ENCODE measurements around the gene COPS6.
A peak's percentile ranks its signal among the peaks of the same experiment; 100 is the strongest.

COPS6 gene

DNA sequence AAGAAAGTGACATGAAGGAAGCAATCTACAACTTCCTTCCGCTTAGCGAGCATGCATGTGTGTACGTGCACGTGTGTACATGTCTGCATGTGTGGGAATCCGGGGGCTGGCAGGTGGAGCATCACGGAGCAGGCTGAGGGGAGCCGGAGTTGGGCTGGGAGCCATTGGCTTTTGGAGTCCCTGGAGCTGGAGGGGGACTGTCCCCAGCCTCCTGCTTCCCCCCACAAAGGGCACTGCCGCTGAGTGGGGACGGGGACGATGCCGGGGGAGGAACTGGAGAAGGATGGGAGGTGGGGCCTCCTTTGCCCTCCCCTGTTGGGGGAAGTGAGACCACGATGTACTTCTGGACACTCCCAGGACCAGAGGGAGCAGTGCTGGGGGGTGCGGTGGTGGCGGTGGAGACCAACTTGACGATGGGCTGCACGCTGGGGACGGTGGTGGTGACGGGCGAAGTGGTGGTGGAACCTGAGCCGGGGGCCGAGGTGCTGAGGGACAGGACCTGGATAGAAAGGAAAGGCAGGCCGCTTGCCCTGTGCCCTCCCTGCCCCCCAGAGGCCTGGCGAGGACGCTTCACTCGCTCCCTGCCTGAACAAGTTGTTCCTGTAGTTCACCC, 18.5 kb downstream of the COPS6 start:
- Histone ChIP-seq H3K27ac (ENCODE audit: low read depth, low read length) (no peak overlapping the region), H3K4me1 (ENCODE audit: control insufficient read depth, low read length) (peaks cover 20% of the 10 kb centered on the region), H3K9me2 (replicated peaks; ENCODE audit: control insufficient read depth, low read length) (no peaks in the 10 kb centered on the region), H3K4me3 (ENCODE audit: low read length) (no peak overlapping the region), H4K20me1 (ENCODE audit: control insufficient read depth, insufficient read depth, low read depth, low read length) (no peaks in the 10 kb centered on the region), H3K9me3 (ENCODE audit: control insufficient read depth, insufficient read depth, low read length) (no peaks in the 10 kb centered on the region), H3K36me3 (ENCODE audit: control insufficient read depth, low read length) (peaks cover 79% of the 10 kb centered on the region), H3K79me2 (ENCODE audit: control insufficient read depth, low read length) (peaks cover 11% of the 10 kb centered on the region), H3K27me3 (ENCODE audit: control insufficient read depth, low read length) (no peaks in the 10 kb centered on the region), H3K4me2 (ENCODE audit: low read length) (no peak overlapping the region), H3F3A (ENCODE audit: control insufficient read depth, insufficient read depth) (no peaks in the 10 kb centered on the region)
- TF ChIP-seq, protein P1, sequence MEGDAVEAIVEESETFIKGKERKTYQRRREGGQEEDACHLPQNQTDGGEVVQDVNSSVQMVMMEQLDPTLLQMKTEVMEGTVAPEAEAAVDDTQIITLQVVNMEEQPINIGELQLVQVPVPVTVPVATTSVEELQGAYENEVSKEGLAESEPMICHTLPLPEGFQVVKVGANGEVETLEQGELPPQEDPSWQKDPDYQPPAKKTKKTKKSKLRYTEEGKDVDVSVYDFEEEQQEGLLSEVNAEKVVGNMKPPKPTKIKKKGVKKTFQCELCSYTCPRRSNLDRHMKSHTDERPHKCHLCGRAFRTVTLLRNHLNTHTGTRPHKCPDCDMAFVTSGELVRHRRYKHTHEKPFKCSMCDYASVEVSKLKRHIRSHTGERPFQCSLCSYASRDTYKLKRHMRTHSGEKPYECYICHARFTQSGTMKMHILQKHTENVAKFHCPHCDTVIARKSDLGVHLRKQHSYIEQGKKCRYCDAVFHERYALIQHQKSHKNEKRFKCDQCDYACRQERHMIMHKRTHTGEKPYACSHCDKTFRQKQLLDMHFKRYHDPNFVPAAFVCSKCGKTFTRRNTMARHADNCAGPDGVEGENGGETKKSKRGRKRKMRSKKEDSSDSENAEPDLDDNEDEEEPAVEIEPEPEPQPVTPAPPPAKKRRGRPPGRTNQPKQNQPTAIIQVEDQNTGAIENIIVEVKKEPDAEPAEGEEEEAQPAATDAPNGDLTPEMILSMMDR (IDR thresholded peaks at IDR 0.05; ENCODE audit: low read depth, low read length, poor library complexity, severe bottlenecking), result no peak
- no peak for TF ChIP-seq EZH2phosphoT487 (IDR thresholded peaks at IDR 0.05; ENCODE audit: borderline replicate concordance, low read length)

DNA sequence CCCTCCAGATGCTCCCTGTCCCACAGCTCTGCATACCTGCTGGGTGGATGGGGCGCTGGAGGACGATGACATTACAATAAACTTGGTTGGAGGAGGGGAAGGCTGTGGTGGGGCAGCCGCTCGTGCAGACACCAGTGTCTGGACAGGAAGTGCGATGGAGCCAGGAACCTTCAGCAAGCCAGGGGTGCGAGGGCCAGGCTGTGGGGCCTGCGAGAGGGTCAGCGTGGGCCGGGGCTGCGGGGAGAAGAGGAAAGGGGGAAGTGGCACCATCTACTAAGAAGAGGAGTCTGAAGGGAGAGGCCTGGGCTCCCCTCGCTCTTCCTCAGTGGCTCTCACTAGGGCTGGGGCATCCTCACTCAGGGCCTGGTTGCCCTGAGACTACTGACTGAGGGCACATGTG, 19.1 kb downstream of the COPS6 start:
- H3K36me3 ChIP-seq (ENCODE audit: control insufficient read depth, low read length), result peaks cover 83% of the 10 kb centered on the region
- H3K27ac ChIP-seq (ENCODE audit: low read depth, low read length), result no peak overlapping the region
- H3K9me3 ChIP-seq (ENCODE audit: control insufficient read depth, insufficient read depth, low read length), result no peaks in the 10 kb centered on the region
- no peak overlapping the region for H3K4me2 ChIP-seq (ENCODE audit: low read length)
- H4K20me1 ChIP-seq (ENCODE audit: control insufficient read depth, insufficient read depth, low read depth, low read length), result no peaks in the 10 kb centered on the region
- no peak overlapping the region for H3K4me3 ChIP-seq (ENCODE audit: low read length)
- H3K27me3 ChIP-seq (ENCODE audit: control insufficient read depth, low read length), result no peaks in the 10 kb centered on the region
- H3K9me2 ChIP-seq (replicated peaks; ENCODE audit: control insufficient read depth, low read length), result no peaks in the 10 kb centered on the region
- TF ChIP-seq EZH2phosphoT487 (IDR thresholded peaks at IDR 0.05; ENCODE audit: borderline replicate concordance, low read length), result no peak
- TF ChIP-seq, protein P1 (IDR thresholded peaks at IDR 0.05; ENCODE audit: low read depth, low read length, poor library complexity, severe bottlenecking), result no peak
- H3F3A ChIP-seq (ENCODE audit: control insufficient read depth, insufficient read depth), result no peaks in the 10 kb centered on the region
- peaks cover 15% of the 10 kb centered on the region for H3K4me1 ChIP-seq (ENCODE audit: control insufficient read depth, low read length)
- peaks cover 4% of the 10 kb centered on the region for H3K79me2 ChIP-seq (ENCODE audit: control insufficient read depth, low read length)

DNA sequence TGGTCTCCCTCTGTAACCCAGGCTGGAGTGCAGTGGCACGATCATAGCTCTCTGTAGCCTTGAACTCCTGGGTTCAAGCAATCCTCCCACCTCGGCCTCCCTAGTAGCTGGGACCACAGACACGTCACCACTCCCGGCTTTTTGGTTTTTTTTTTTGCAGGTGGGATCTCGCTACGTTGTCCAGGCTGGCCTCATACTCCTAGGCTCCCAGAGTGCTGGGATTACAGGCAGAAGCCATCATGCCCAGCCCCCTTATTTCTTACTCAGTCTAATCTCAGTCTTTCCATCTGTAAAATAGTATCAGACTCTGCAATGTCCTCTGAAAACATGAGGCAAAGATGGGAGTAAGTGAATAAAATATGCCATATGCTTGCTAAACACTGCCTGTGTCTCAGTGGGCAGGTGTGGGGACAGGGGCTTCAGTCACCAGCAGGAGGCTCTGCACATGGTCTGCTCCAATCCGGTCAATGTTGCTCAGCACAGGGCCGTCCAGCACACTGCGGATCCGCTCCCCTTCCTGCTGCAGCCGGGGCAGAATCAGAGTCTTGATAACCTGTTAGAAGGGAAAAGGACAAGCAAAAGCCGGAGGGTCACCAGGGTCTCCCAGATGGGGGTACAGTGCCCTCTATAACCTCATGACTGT, 20.9 kb downstream of the COPS6 start:
- no peak overlapping the region for H3K27ac ChIP-seq (ENCODE audit: low read depth, low read length)
- no peak for TF ChIP-seq EZH2phosphoT487 (IDR thresholded peaks at IDR 0.05; ENCODE audit: borderline replicate concordance, low read length)
- TF ChIP-seq, protein P1 (IDR thresholded peaks at IDR 0.05; ENCODE audit: low read depth, low read length, poor library complexity, severe bottlenecking), result peak; percentile 29
- H3K4me2 ChIP-seq (ENCODE audit: low read length), result no peak overlapping the region
- no peaks in the 10 kb centered on the region for H4K20me1 ChIP-seq (ENCODE audit: control insufficient read depth, insufficient read depth, low read depth, low read length)
- no peaks in the 10 kb centered on the region for H3K9me2 ChIP-seq (replicated peaks; ENCODE audit: control insufficient read depth, low read length)
- no peaks in the 10 kb centered on the region for H3K9me3 ChIP-seq (ENCODE audit: control insufficient read depth, insufficient read depth, low read length)
- peaks cover 11% of the 10 kb centered on the region for H3K4me1 ChIP-seq (ENCODE audit: control insufficient read depth, low read length)
- H3K79me2 ChIP-seq (ENCODE audit: control insufficient read depth, low read length), result no peaks in the 10 kb centered on the region
- H3K4me3 ChIP-seq (ENCODE audit: low read length), result no peak overlapping the region
- H3K36me3 ChIP-seq (ENCODE audit: control insufficient read depth, low read length), result peaks cover 85% of the 10 kb centered on the region
- no peaks in the 10 kb centered on the region for H3F3A ChIP-seq (ENCODE audit: control insufficient read depth, insufficient read depth)
- no peaks in the 10 kb centered on the region for H3K27me3 ChIP-seq (ENCODE audit: control insufficient read depth, low read length)

Measured in DOHH2 (cell line).